Stimulated activated CD8-positive, alpha-beta memory T cell treated with anti-CD3 and anti-CD28 coated beads, Interleukin-4, amount 100 ng/mL, for 1 hour (primary cell): Measurements from ENCODE around the gene INTS12.

Experiments
- DNase-seq, 2 donors: peaks; one replicate each; pipeline ENCODE4 v3.0.0-alpha.2; 2020; ENCODE audit warnings: low read depth in 2 of 2, low spot score in 1 of 2

The INTS12 gene

GRCh38 chr4:105686571-105686970 lies 21.9 kb downstream of the INTS12 start:
- DNase-seq: no peak

GRCh38 chr4:105683038-105683437 lies 25.5 kb downstream of the INTS12 start:
- DNase-seq: no peak

GRCh38 chr4:105679186-105679585 lies 29.3 kb downstream of the INTS12 start:
- DNase-seq: no peak

- no peak for DNase-seq
Measured at GRCh38 chr4:105677709-105678108, 30.8 kb downstream of the INTS12 start.

- no peak for DNase-seq
Measured at GRCh38 chr4:105674011-105674410, 34.5 kb downstream of the INTS12 start.

- DNase-seq: no peak
Measured at GRCh38 chr4:105671301-105671700, 37.2 kb downstream of the INTS12 start.

- no peak for DNase-seq
Measured at GRCh38 chr4:105670684-105671083, 37.8 kb downstream of the INTS12 start.

- DNase-seq: no peak
Measured at GRCh38 chr4:105666693-105667092, 41.8 kb downstream of the INTS12 start.

GRCh38 chr4:105662935-105663675 lies 45.4 kb downstream of the INTS12 start:
- no peak for DNase-seq

- DNase-seq: no peak
Measured at GRCh38 chr4:105661028-105661427, 47.5 kb downstream of the INTS12 start.

- DNase-seq: no peak
Measured at GRCh38 chr4:105659190-105659589, 49.3 kb downstream of the INTS12 start.

- no peak for DNase-seq
Measured at GRCh38 chr4:105657117-105657765, 51.2 kb downstream of the INTS12 start.

GRCh38 chr4:105652286-105652888 lies 56.1 kb downstream of the INTS12 start:
- no peak for DNase-seq

GRCh38 chr4:105651884-105652283 lies 56.6 kb downstream of the INTS12 start:
- DNase-seq: no peak

- no peak for DNase-seq
Measured at GRCh38 chr4:105650190-105650589, 58.3 kb downstream of the INTS12 start.

GRCh38 chr4:105645440-105645839 lies 63.0 kb downstream of the INTS12 start:
- DNase-seq: no peak

- no peak for DNase-seq
Measured at GRCh38 chr4:105644257-105644656, 64.2 kb downstream of the INTS12 start.

- no peak for DNase-seq
Measured at GRCh38 chr4:105641845-105642244, 66.6 kb downstream of the INTS12 start.

- DNase-seq: no peak
Measured at GRCh38 chr4:105637408-105638176, 70.9 kb downstream of the INTS12 start.

GRCh38 chr4:105634402-105635080 lies 73.9 kb downstream of the INTS12 start:
- no peak for DNase-seq

GRCh38 chr4:105633241-105633640 lies 75.2 kb downstream of the INTS12 start:
- no peak for DNase-seq
